Muscle of arm (tissue), 12 donors: ENCODE data around the gene SBF2. TPM values are rescaled to one million over a fixed set of nuclear protein-coding genes. Genes with fewer than 3 reads are reported as not detected.
A peak's percentile ranks its signal among the peaks of the same experiment; 100 is the strongest.

Source experiments
- DNase-seq: peaks from one replicate; pipeline ENCODE4 v3.0.0-alpha.2; 2013
- polyA plus RNA-seq, 12 donors: library from polyadenylated mRNA; unstranded; fragments of 120-200 nt; gene quantifications; one replicate each; pipeline ENCODE4 v1.2.1, GENCODE V29; 2013; ENCODE audit not compliant: insufficient read length in 12 of 12

Gene SBF2
- polyA plus RNA-seq, 12 donors, result 18.3 to 53.2 (median 25.3) TPM; not detected in 1

- no peak for DNase-seq
Observed at GRCh38 chr11:10318527-10318802, 24.4 kb upstream of the SBF2 start.

GRCh38 chr11:10317776-10318526, 23.9 kb upstream of the SBF2 start:
- no peak for DNase-seq

GRCh38 chr11:10317151-10317755, 23.2 kb upstream of the SBF2 start:
- no peak for DNase-seq

GRCh38 chr11:10315083-10315482, 21.1 kb upstream of the SBF2 start:
- no peak for DNase-seq

- no peak for DNase-seq
Observed at GRCh38 chr11:10314199-10315072, 20.4 kb upstream of the SBF2 start.

GRCh38 chr11:10311802-10312201, 17.8 kb upstream of the SBF2 start:
- no peak for DNase-seq

- no peak for DNase-seq
Observed at GRCh38 chr11:10310301-10310841, 16.4 kb upstream of the SBF2 start.

GRCh38 chr11:10309163-10310093, 15.4 kb upstream of the SBF2 start:
- no peak for DNase-seq

GRCh38 chr11:10308201-10308954, 14.4 kb upstream of the SBF2 start:
- no peak for DNase-seq

GRCh38 chr11:10307400-10308200, 13.6 kb upstream of the SBF2 start:
- DNase-seq, result peak; percentile 88

GRCh38 chr11:10307022-10307399, 13.0 kb upstream of the SBF2 start:
- no peak for DNase-seq

GRCh38 chr11:10305964-10306918, 12.2 kb upstream of the SBF2 start:
- no peak for DNase-seq

- no peak for DNase-seq
Observed at GRCh38 chr11:10305262-10305963, 11.4 kb upstream of the SBF2 start.

GRCh38 chr11:10304495-10305261, 10.7 kb upstream of the SBF2 start, which contains the start of gene ADM:
Gene ADM (plus strand): TSS chr11:10305073. CDS start chr11:10305701, 628 bp downstream.
- peak; percentile 88 for DNase-seq

- DNase-seq, result no peak
Observed at GRCh38 chr11:10303558-10304363, 9.7 kb upstream of the SBF2 start.
